SK-N-SH treated with all-trans-retinoic acid at 6 μM for 48 hours (cell line): ENCODE results near the gene TCAF1.

ENCODE experiments used
- ATAC-seq: fragments of 200-7000 bp; cut with Tn5 transposase; 3 replicates; pipeline ENCODE4 v1.9.1; 2020; ENCODE audit warnings: mild to moderate bottlenecking, moderate library complexity
- ARNTL ChIP-seq: fragments of 450-650 bp; formaldehyde crosslinking; IDR thresholded peaks from 2 replicates; pipeline ENCODE4 v1.5.0; 2020; ENCODE audit warnings: low read depth, mild to moderate bottlenecking, moderate library complexity, borderline replicate concordance
- BACH2 ChIP-seq: fragments of 250-450 bp; sonication (Bioruptor Pico); IDR thresholded peaks from 2 replicates; pipeline ENCODE4 v1.9.0; 2021; ENCODE audit warnings: mild to moderate bottlenecking, borderline replicate concordance
- CREB5 ChIP-seq: fragments of 250-450 bp; sonication (Bioruptor Pico); IDR thresholded peaks from 2 replicates; pipeline ENCODE4 v1.5.1; 2020; ENCODE audit warnings: low read depth, mild to moderate bottlenecking, moderate library complexity
- CSDC2 ChIP-seq: fragments of 250-450 bp; sonication (Bioruptor Pico); IDR thresholded peaks from 2 replicates; pipeline ENCODE4 v1.5.0; 2020; ENCODE audit warnings: mild to moderate bottlenecking, moderate library complexity
- ESRRG ChIP-seq: fragments of 250-450 bp; sonication (Bioruptor Pico); IDR thresholded peaks from 2 replicates; pipeline ENCODE4 v1.6.1; 2021; ENCODE audit warnings: mild to moderate bottlenecking
- ISL1 ChIP-seq: fragments of 250-450 bp; sonication (Bioruptor Pico); IDR thresholded peaks from 2 replicates; pipeline ENCODE4 v2.1.2; 2022; ENCODE audit warnings: mild to moderate bottlenecking, moderate library complexity
- OSR1 ChIP-seq: fragments of 250-450 bp; sonication (Bioruptor Pico); IDR thresholded peaks from 2 replicates; pipeline ENCODE4 v1.8.0; 2022; ENCODE audit warnings: moderate library complexity, mild to moderate bottlenecking, inconsistent platforms
- PATZ1 ChIP-seq: fragments of 250-450 bp; sonication (Bioruptor Pico); IDR thresholded peaks from 2 replicates; pipeline ENCODE4 v1.8.0; 2020; ENCODE audit warnings: mild to moderate bottlenecking, moderate library complexity, borderline replicate concordance
- PPARA ChIP-seq: fragments of 250-450 bp; sonication (Bioruptor Pico); IDR thresholded peaks from 2 replicates; pipeline ENCODE4 v1.5.0; 2020; ENCODE audit warnings: mild to moderate bottlenecking, borderline replicate concordance
- RARB ChIP-seq: fragments of 250-450 bp; sonication (Bioruptor Pico); IDR thresholded peaks from 2 replicates; pipeline ENCODE4 v1.8.0; 2021; ENCODE audit warnings: mild to moderate bottlenecking, moderate library complexity
- SNAI2 ChIP-seq: fragments of 250-450 bp; sonication (Bioruptor Pico); IDR thresholded peaks from 2 replicates; pipeline ENCODE4 v1.5.0; 2020; ENCODE audit warnings: mild to moderate bottlenecking, moderate library complexity
- TCF4 ChIP-seq: fragments of 250-450 bp; sonication (Bioruptor Pico); IDR thresholded peaks from 2 replicates; pipeline ENCODE4 v1.8.0; 2021; ENCODE audit warnings: mild to moderate bottlenecking, moderate library complexity, borderline replicate concordance
- TOX ChIP-seq: fragments of 250-450 bp; sonication (Bioruptor Pico); IDR thresholded peaks from 2 replicates; pipeline ENCODE4 v1.8.0; 2021; ENCODE audit warnings: mild to moderate bottlenecking, moderate library complexity, borderline replicate concordance
- ZC3H10 ChIP-seq: fragments of 250-450 bp; sonication (Bioruptor Pico); IDR thresholded peaks from 2 replicates; pipeline ENCODE4 v1.5.1; 2021; ENCODE audit warnings: mild to moderate bottlenecking, moderate library complexity
- ZFP3 ChIP-seq: fragments of 250-450 bp; sonication (Bioruptor Pico); IDR thresholded peaks from 2 replicates; pipeline ENCODE4 v1.5.0; 2020; ENCODE audit warnings: mild to moderate bottlenecking, moderate library complexity
- ZFP30 ChIP-seq: fragments of 450-650 bp; formaldehyde crosslinking; IDR thresholded peaks from 2 replicates; pipeline ENCODE4 v1.5.0; 2022; ENCODE audit warnings: mild to moderate bottlenecking, moderate library complexity
- ZNF565 ChIP-seq: fragments of 450-650 bp; formaldehyde crosslinking; conservative IDR thresholded peaks from 2 replicates; pipeline ENCODE4 v1.5.0; 2020; ENCODE audit warnings: low read depth, mild to moderate bottlenecking, moderate library complexity
- ZNF70 ChIP-seq: fragments of 450-650 bp; formaldehyde crosslinking; IDR thresholded peaks from 2 replicates; pipeline ENCODE4 v1.5.0; 2020; ENCODE audit warnings: mild to moderate bottlenecking, moderate library complexity
- TF ChIP-seq, protein P1 (sequence below): fragments of 250-450 bp; sonication (Bioruptor Pico); IDR thresholded peaks from 2 replicates; pipeline ENCODE4 v1.8.0; 2021; ENCODE audit warnings: low read depth, mild to moderate bottlenecking, moderate library complexity, borderline replicate concordance
- TF ChIP-seq, protein P2 (sequence below): fragments of 250-450 bp; sonication (Bioruptor Pico); IDR thresholded peaks from 2 replicates; pipeline ENCODE4 v1.5.1; 2021; ENCODE audit warnings: mild to moderate bottlenecking, moderate library complexity

Gene TCAF1

DNA sequence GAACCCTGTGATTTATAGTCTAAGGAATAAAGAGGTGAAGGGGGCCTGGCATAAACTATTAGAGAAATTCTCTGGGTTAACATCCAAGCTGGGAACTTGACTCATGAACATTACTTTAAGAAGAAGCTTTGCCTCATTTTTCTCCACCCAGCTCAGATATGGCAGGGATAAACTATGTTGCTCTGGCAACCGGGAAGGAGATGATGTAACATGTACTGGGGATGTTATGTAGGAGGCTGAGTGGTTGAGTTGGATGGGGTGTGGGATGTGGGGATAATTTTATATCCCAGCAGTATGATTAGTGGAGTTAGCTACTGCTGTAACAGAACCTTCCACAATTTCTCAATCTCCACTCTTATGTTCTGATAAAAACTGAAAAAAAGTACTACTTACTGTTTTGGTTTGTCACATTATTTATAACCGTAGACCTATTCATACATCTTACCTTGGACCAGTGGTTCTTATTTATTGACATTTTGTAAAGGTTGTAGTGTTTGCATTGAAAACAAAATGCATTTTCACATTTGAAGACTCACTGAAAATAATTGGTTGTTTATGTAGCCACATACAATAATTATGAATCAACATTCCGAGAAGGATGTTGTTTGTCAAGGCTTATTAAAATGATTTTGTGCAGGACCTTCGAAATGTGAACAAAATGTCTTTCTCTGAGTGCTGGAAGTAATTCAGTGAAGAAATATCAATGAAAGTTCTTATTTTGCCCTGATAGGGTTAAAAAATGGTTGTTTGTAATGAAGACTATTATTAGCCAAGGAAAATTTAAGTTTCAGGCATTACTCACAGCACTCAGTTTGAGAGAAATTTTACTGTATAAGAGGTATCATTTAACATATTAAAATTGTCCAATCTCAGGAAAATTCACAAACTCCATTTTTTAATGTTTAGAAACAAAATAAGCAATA is 34.4 kb upstream of the TCAF1 start:
- no peak for TF ChIP-seq PPARA (CRISPR knock-in tag)
- TF ChIP-seq ZC3H10 (CRISPR knock-in tag): peak; percentile 75; the same call in 1 of the 2 replicates
- peak; percentile 84 for TF ChIP-seq TOX (CRISPR knock-in tag)
- peak; percentile 89 for ATAC-seq

DNA sequence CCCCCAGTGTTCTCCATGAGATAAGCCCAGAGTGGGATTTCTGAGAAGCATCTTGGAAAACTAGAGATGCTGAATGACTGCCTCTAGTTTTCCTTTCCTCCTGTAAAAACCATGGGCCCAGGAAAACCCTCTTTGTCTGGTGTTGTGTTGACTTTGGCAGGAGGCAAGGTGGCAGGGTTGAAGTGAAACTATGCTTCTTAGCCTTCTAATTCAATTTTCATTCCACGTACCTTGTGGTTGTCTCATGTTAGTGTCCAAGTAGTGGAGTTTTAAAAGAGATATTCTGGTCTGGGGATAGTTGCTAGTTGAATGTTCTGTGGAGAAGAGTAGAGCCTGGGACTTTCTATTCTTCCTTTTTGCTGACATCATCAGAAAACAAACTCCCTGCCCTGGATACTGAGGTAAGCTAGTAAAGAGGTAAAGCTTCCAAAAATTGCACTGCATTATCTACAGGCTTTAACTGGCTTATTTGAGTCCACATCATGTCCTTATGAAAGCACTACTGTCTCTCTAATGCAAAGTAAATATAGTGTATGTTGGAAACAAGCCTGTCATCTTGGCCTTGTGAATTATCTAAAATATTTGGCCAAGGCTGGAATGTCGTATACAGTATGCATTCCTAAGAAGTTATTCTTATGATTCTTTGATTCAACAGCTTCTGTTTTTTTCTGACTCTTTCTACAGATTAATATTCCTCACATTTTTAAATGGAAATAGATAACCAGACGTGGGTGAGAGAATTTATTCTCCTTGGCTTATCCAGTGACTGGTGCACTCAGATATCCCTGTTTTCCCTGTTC is 32.8 kb upstream of the TCAF1 start, which contains the start of gene OR2F2:
OR2F2 (plus strand) TSS at position 708 of the 800 bp plus-strand sequence; CDS start at position 708, 0 bp downstream.
- TF ChIP-seq CSDC2 (no peak), RARB (CRISPR knock-in tag) (peak; percentile 15; the same call in 1 of the 2 replicates)
- ATAC-seq: peak; percentile 72

- TF ChIP-seq ZNF70 (no peak), RARB (CRISPR knock-in tag) (no peak)
- ATAC-seq: no peak
Observed at GRCh38 chr7:143931739-143932138, 29.8 kb upstream of the TCAF1 start.

DNA sequence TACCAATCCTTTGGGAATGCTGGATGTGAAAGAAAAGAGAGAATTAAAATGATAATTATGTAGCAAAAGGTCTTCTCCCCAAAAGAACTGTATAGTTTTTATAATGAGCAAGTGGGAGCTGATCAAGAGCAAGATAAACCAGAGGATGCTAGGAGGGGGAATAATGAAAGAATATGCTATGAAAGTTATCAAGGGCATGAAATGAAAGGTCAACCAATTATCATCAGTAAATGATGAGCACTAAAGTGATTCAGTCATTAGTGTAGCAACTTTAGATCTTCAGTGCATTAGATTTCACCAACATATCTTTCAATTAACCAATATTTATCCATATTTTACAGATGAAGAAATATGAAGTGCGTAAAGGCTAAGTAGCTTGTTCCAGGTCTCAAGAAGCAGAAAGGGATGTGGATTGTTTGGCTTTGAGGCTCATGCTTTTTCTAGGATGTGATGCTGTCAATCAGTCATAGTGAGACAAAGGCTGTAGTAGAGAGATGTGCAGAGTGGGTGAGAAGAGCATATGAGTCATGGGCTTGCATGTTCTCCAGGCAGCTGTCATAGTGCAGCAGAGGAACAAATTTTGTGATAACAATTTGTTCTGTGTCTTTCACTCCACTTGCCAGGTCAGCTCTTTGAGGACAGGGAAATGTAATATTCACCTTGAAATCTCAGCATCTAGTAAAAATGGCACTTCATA is 27.4 kb upstream of the TCAF1 start:
- TF ChIP-seq ZFP3 (CRISPR knock-in tag) (no peak), PPARA (CRISPR knock-in tag) (no peak), RARB (CRISPR knock-in tag) (no peak), ZFP30 (CRISPR knock-in tag) (no peak), CREB5 (no peak), SNAI2 (CRISPR knock-in tag) (no peak), BACH2 (no peak), ZNF70 (no peak), ISL1 (CRISPR knock-in tag) (no peak), ZNF565 (CRISPR knock-in tag) (no peak), ESRRG (CRISPR knock-in tag) (no peak), OSR1 (CRISPR knock-in tag) (no peak), CSDC2 (no peak), PATZ1 (CRISPR knock-in tag) (no peak), ZC3H10 (CRISPR knock-in tag) (no peak)
- TF ChIP-seq, protein P1, sequence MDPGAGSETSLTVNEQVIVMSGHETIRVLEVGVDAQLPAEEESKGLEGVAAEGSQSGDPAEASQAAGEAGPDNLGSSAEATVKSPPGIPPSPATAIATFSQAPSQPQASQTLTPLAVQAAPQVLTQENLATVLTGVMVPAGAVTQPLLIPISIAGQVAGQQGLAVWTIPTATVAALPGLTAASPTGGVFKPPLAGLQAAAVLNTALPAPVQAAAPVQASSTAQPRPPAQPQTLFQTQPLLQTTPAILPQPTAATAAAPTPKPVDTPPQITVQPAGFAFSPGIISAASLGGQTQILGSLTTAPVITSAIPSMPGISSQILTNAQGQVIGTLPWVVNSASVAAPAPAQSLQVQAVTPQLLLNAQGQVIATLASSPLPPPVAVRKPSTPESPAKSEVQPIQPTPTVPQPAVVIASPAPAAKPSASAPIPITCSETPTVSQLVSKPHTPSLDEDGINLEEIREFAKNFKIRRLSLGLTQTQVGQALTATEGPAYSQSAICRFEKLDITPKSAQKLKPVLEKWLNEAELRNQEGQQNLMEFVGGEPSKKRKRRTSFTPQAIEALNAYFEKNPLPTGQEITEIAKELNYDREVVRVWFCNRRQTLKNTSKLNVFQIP: no peak
- TF ChIP-seq, protein P2, sequence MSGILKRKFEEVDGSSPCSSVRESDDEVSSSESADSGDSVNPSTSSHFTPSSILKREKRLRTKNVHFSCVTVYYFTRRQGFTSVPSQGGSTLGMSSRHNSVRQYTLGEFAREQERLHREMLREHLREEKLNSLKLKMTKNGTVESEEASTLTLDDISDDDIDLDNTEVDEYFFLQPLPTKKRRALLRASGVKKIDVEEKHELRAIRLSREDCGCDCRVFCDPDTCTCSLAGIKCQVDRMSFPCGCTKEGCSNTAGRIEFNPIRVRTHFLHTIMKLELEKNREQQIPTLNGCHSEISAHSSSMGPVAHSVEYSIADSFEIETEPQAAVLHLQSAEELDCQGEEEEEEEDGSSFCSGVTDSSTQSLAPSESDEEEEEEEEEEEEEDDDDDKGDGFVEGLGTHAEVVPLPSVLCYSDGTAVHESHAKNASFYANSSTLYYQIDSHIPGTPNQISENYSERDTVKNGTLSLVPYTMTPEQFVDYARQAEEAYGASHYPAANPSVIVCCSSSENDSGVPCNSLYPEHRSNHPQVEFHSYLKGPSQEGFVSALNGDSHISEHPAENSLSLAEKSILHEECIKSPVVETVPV: no peak
- peak; percentile 69 for ATAC-seq

GRCh38 chr7:143924851-143925250 is 22.9 kb upstream of the TCAF1 start:
- ATAC-seq: peak; percentile 28; the same call in 2 of the 3 replicates
- TF ChIP-seq ZC3H10 (CRISPR knock-in tag) (no peak), CREB5 (no peak), ARNTL (CRISPR knock-in tag) (no peak), ZNF565 (CRISPR knock-in tag) (no peak), TCF4 (no peak), TOX (CRISPR knock-in tag) (no peak), RARB (CRISPR knock-in tag) (no peak), ZFP3 (CRISPR knock-in tag) (no peak), ZNF70 (no peak), ESRRG (CRISPR knock-in tag) (no peak)
- TF ChIP-seq, protein P1: no peak
